Measurements from ENCODE around the gene PTGIS.

Gene PTGIS

GRCh38 chr20:49558826-49559225 lies 9.1 kb downstream of the PTGIS start:
- DNase-seq: no peak

DNA sequence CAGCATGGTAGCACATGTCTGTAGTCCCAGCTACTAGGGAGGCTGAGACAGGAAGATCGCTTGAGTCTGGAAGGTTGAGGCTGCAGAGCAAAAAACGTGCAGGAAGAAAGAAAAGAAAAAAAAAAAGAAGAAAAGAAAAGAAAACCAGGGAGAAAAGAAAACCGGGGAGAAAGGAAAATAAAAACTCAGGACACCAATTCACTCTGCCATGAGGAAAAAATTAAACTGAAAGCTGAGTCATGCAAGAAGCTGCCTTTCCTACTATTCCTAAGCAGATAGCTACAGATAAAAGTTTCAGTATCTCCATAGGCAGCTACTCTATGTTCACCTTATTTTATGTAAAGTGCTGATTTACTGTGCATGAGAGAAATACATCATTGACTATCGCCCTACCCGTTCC lies 10.5 kb downstream of the PTGIS start:
- no peak for DNase-seq

GRCh38 chr20:49556621-49557020 lies 11.3 kb downstream of the PTGIS start:
- no peak for DNase-seq

DNA sequence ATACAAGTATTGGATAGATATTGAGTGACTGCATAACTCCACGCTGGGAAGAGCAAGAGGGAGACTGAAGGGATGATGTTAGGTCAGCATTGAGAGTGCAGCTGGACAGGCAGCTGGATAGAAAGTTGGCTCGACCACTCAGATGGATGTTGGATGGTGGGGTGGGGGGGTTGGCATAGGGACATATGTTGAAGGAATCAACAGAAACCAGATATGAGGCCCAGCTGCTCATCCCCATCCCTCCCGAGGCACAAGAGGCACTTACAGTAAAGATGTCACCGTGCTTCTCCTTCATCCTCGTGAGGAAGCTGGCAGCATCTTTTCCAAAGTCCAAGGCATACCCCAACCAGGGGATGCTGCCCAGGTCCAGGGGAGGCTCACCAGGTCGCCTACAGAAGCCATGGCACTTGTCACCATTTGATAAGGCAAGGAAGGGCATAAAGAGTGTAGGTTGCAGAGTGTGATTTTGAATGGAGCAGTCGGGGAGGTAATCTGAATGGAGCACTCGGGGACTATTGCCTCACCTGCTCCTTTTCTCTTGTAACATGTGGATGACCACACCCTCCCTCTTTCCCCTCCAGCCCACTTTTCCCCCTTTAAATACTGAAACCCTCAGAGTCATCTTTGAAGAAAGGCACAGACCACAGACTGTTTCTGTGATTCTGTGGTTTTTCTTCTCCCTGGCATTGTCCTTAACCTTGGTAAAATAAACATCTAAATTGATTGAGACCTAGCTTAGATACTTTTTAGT lies 18.0 kb downstream of the PTGIS start:
- no peak for DNase-seq

DNA sequence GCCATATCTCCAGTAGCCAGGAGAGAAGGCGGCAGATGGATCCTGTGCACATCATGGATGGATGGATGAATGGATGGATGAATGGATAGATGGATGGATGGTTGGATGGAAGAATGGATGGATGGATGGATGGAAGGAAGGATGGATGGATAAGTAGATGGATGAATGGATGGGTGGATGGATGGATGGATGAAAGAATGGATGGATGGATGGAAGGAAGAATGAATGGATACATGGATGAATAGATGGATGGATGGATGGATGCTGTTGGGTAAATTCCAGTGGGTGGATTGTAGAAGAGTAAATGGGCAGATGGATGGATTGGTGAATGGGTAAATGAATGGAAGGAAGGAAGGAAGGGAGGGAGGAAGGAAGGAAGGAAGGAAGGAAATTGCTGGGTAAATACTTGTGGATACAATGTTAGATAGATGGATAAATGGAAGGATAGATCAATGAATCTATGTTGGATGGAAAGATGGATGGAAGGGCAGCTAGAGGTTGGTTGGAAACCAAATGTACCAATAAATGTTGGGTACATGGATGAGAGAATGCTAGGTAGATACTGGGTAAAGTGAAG lies 19.5 kb downstream of the PTGIS start:
- DNase-seq: no peak

DNA sequence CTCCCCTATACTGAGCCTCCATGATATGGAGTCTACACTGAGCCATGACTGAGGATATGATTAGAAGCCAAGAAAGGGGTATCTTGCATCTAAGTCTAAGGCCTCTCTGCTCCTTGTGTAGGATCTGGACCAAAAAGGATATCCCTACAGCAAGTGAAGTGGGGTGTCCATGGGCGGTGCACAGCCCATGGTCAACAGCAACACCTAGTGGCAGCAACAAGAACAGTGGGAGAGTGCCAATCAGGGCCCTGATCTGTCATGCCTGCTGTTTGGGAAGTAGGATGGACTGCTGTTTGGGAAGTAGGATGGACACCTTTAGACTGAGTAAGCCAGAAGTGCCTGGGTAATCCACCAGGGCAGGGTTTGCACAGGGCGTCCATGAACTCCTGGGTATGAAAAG lies 22.4 kb downstream of the PTGIS start:
- no peak for DNase-seq

DNA sequence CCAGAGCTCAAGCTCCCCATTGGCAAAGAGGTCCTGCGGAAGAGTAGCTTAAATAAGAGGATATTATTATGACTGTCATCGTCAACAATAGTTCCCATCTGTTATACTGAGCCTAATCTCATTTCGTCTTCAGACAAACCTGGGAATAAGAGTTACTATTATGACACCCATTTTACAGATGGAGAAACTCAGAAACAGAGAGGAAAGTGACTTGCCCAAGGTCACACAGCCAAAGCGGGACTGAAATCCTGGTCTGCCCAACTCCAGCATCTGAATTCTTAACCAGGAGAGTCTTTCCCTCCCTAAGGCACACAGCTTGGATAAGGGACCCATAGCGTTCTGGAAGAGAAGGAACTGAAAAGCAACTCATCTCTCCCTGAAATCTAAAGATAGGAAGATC lies 23.4 kb downstream of the PTGIS start:
- DNase-seq: no peak

DNA sequence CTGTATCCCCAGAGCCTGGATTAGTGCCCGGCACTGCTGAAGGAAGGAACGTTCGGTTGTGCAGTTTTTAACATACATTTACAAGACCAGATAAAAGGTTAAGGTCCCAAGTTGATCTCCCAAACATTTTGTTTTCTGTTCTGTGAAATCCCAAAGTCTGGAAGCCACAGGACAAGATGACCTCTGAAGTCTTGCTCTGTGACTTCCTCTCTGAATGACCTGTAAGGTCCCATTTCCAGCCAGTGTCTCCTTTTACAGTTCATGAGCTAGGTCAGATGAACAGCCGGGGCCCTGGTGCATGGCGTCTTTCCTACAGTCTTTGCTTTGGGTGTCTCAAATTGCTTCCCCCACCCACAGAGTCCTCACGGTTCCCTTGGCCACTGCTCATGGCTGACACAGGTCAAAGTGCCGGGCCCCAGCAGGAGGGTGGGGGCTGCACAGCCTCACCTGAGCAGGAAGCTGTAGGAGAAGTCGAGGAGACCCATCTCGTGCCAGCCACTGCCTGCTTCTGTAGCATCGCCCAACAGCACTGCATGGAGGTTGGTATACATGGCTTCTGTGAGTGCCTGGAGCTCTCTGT lies 24.0 kb downstream of the PTGIS start:
- DNase-seq: no peak

DNA sequence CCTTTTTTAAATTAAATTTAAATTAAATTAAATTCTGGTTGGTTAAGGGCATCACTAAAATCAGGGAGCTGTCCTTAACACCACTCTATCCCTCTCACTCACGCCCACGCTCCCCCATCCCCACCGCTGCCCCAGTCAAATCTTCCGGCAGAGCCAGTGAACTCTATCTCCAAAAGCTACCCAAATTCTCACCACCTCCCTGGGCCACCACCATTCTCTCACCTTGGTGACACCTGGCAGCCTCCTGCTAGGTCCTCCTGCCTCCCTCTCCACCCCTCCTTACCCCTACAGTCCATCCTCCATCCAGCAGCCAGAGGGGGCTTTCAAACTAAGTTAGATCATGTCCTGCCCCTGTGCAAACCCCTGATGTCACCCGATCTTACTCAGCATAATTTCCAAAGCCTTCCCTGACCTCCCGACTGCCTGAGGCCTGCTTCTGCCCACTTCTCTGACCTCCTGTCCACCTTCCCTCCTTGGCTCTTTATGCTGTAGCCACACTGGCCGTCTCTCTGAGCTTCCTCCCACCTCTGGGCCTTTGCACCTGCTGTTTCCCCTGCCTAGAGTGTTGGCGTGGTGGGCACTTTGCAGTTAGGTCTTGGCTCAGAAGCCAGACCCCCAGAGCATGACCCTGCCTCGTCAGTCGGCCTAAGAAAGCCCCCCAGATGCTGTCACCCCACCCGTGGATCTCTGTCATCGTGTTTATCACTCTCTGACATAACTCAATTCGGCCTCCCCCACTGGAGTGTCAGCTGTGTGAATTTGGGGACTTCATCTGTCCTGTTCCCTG lies 24.7 kb downstream of the PTGIS start:
- DNase-seq: no peak

DNA sequence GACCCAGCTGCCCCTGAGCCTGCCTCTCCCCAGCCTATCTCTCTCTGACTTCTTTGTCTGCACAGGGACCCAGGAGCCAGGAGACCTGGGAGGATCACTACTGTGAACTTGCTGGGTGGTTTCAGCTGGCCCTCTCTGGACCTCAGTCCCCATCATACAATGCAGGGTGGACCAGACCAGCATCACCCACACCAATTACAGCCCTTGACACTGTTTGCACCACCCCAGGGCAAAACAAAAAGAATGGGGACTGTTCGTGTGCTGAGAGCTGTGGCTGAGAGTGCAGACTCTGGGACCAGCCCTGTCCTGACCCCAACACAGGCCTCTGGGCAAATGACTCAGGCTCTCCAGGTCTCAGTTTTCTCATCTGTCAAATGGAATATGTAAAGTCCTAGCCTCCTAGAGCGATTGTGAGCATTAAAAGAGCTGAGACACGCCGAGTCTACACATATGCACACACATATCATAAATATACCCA lies 25.4 kb downstream of the PTGIS start:
- DNase-seq: no peak

DNA sequence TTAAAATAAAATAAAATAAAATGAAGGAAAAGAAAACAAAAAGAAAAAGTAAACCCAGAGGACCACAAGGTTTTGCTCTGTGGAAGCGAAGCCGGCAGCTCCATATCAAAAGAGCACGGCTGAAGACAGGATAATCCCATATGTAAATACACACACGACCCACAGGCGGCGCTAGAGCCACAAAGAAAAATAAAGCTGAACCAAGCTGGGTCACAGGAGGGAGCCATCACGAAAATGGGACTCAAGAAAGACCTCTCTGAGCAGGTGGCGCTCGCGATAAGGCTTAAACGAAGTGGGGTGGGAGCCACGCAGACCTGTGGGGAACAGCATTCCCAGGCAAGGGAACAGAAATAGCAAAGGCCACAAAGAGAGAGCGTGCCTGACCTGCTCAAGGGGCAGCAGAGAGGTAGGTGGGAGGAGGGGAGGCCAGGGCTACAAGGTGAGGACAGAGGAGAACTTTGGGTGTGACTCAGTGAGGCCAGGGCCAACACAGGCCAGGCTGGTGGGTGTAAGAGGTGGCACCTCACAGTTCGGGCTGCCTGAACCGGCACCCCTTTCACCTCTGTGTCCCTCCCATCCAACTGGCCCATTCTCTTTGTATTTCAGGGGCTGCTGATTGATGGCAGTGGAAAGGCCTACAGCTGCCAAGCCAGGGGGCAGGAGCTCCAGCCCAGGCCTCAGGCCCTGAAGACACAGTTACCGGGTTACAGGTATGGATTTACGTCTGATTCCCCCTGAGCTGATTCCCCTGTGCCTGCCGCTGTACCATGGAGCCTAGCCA lies 26.0 kb downstream of the PTGIS start:
- peak; percentile 54 for DNase-seq

DNA sequence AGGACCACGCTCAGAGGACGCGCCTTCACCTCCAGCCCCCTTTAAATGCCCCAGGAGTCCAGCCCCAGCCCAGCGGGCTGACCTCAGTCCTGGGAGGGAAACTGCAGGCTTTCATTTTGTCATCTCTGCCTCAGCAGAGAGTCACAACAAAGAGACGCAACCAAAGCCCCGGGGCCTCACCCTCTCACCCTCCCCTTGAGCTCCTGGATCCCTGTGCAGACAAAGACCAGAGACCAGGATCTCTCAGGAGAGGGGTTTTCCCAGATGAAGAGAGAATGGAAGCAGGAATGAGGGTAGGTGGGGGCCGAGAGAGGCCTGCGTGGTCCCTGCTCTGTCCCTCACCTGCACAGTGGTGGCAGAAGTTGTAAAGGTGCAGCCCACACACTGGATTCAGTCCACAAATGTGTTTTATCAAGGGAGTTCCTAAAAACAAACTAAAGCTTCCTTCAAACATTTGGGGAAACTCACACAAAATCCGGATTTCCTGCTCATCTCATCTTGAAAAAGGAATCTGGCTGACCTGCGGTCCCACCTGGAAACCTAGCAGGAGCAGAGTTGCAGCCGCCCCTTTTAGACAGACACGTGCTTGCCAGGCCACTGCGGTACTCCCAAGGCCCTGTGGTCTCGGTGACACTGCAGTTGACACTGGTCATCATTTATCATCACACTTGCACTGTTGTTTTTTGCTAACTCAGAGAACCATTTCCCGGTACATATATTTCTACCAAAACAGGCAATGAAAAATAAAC lies 27.1 kb downstream of the PTGIS start:
- DNase-seq: no peak

DNA sequence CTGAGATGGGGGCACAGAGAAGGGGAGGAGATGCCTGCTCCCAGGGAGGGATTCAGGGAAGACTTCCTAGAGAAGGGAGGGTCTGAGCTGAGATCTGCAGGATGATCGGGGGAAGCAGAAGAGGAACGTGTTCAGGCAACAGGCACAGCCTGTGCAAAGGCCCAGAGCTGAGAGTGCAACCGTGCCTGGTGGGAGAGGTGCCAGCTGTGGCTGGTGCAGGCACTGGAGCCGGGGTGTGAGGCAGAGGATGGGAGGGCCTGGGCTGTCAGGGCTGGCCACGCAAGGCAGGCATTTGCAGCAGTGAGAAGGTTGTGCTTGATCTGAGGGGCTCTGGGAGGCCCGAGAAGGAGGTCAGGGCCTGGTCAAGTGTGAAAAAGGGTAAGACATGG lies 27.7 kb downstream of the PTGIS start:
- DNase-seq: no peak

GRCh38 chr20:49539481-49540231 lies 28.3 kb downstream of the PTGIS start:
- no peak for DNase-seq

DNA sequence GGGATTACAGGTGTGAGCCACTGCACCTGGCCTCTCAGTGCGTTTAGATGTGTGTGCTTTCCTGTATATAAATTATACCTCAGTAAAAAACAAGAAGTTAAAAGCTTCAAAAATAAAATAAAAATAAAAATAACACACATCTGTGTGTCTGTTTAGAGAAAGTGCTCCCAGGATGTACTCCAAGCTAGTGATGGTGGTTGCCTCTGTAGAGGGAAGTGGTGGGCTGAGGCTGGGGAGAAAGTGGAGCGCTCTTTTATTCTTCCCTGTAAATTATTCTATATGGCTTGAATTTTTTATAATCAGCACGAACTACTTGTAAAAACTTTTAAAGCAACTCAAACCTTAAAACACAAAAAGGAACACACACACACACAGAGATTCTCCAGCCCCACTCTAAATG lies 29.0 kb downstream of the PTGIS start:
- no peak for DNase-seq

DNA sequence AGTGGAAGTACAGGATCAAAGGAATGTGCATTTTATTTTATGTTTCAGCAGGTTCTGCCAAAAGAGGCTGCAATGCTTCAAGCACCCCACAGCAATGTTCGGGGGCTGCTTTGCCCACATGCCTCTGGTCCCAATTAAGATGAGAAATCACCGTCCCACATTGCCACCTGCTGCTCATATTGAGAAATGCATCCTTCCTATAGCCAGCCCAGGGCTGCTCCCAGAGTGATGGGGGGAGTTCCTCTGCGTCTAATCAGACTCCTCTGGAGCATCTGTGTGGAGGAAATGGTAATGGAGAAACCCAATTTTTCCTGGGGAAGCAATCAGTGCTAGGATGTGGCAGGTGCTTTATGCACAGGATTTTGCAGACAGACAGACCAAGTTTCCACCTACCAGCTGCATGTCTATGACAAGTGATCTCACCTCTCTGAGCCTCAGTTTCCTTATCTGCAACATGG lies 33.7 kb downstream of the PTGIS start:
- DNase-seq: peak; percentile 51

- no peak for DNase-seq
These were observed 35.5 kb downstream of the PTGIS start for GRCh38 chr20:49532285-49532946.

DNA sequence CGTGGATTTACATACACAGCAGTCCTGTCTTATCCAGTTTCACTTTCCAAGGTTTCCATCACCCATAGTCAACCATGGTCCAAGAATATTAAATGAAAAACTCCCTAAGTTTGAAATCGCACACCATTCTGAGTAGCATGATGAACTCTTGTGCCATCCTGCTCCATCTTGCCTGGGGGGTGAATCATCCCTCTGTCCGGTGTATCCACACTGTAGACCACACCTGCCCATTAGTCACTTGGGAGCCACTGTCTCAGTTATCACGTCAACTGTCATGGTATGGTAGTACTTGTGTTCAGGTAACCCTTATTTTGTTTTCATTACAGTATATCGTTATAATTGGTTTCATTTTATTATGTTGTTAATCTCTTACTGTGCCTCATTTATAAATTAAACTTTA lies 38.5 kb downstream of the PTGIS start:
- no peak for DNase-seq

- no peak for DNase-seq
These were observed 41.4 kb downstream of the PTGIS start for GRCh38 chr20:49526568-49526967.

- DNase-seq: no peak
These were observed 41.9 kb downstream of the PTGIS start for GRCh38 chr20:49526056-49526455.
